AG04449 (cell line): ENCODE data around the gene GULP1.

ENCODE experiments used
- CTCF ChIA-PET: fragments of 350-600 bp; formaldehyde crosslinking; extraction: SDS; loops from one replicate; lab custom pipeline; 2021; ENCODE audit warnings: antibody characterized with exemption; lab: Yijun Ruan, JAX
- POLR2A ChIA-PET: fragments of 400-600, 350-600 bp; formaldehyde crosslinking; extraction: SDS; loops from one replicate; lab custom pipeline; 2020; ENCODE audit warnings: antibody characterized with exemption, inconsistent platforms; lab: Yijun Ruan, JAX
- DNase-seq: peaks from one replicate; pipeline ENCODE4 v3.0.0-alpha.2; 2010; ENCODE audit warnings: low read depth, low spot score
- H3K4me3 ChIP-seq: 2 replicates; pipeline ENCODE4 v1.5.1; 2011; ENCODE audit warnings: low read depth, mild to moderate bottlenecking, control low read depth, low read length
- CTCF ChIP-seq: IDR thresholded peaks from one replicate; pipeline ENCODE4 v1.5.1; 2011; ENCODE audit warnings: mild to moderate bottlenecking, moderate library complexity, low read length, control low read depth, inconsistent platforms; ENCODE audit not compliant: insufficient read depth; ENCODE audit errors: missing control alignments

Gene GULP1

GRCh38 chr2:188631037-188631809, 339.5 kb downstream of the GULP1 start:
- POLR2A ChIA-PET = no interaction called here
- H3K4me3 ChIP-seq = no peak overlapping the region
- DNase-seq = no peak
- CTCF ChIA-PET = no interaction called here
- no peak for TF ChIP-seq CTCF

DNA sequence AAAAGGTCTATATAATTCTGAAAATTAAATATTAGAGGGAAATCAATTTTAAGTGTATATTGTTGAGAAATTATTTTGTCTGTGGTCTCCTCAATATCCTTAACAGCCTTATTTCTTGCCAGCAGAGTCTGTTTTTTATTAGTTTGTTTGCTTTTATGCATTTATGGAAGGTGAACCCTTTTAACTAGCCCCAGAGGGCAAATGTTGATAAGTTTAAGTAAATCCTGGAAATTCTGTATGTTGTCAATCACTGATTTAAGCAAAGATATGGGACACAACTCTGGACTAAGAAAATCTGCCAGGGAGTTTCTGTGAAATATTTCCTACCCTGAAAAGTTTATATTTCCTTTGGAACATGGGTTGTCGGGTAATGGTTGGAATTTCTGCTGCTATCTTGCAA, 343.0 kb downstream of the GULP1 start:
- no peak for DNase-seq
- ChIA-PET POLR2A (no interaction called here), CTCF (no interaction called here)
- H3K4me3 ChIP-seq = no peak overlapping the region
- TF ChIP-seq CTCF = no peak
